GM12801 (cell line): ENCODE results near the gene INTS15.

Source experiments
- TF ChIP-seq, protein P1 (sequence below): IDR thresholded peaks from one replicate; pipeline ENCODE4 v1.5.1; 2011; ENCODE audit warnings: control low read depth; ENCODE audit not compliant: insufficient read length; ENCODE audit errors: extremely low read depth

INTS15 gene

DNA sequence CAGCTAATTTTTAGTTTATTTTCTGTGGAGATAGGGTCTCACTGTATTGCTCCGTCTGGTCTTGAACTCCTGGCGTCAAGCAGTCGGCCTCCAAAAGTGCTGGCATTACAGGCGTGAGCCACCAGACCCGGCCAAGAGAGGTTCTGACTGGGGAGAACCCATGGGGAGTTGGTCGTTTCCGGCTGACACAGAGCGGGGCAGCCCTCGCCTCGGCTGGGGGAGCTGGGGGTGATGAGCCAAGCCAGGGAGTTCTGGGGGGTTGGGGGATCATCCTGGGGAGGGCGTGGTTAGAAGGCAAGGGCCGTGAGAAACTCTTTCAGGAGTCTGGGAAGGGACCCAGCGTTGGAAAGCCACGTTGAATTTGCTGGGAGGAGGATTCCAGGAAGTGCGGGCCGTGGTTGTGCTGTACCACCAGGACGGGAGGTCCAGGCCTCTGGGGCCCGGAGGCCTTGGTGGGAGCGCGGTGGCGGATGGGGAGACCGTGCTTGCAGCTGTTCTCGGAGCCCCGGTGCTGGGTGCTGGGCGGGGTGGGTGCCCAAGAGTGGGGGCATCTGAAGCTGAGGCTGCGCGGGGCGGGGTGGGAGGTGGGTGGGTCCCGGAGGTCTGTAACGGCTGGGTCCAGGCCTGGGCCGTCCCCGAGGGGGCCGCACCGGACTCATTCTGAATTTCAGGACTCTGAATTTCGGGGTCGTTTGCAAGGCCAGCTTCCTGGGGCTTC lies 17.2 kb downstream of the INTS15 start:
- TF ChIP-seq, protein P1, sequence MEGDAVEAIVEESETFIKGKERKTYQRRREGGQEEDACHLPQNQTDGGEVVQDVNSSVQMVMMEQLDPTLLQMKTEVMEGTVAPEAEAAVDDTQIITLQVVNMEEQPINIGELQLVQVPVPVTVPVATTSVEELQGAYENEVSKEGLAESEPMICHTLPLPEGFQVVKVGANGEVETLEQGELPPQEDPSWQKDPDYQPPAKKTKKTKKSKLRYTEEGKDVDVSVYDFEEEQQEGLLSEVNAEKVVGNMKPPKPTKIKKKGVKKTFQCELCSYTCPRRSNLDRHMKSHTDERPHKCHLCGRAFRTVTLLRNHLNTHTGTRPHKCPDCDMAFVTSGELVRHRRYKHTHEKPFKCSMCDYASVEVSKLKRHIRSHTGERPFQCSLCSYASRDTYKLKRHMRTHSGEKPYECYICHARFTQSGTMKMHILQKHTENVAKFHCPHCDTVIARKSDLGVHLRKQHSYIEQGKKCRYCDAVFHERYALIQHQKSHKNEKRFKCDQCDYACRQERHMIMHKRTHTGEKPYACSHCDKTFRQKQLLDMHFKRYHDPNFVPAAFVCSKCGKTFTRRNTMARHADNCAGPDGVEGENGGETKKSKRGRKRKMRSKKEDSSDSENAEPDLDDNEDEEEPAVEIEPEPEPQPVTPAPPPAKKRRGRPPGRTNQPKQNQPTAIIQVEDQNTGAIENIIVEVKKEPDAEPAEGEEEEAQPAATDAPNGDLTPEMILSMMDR: no peak

DNA sequence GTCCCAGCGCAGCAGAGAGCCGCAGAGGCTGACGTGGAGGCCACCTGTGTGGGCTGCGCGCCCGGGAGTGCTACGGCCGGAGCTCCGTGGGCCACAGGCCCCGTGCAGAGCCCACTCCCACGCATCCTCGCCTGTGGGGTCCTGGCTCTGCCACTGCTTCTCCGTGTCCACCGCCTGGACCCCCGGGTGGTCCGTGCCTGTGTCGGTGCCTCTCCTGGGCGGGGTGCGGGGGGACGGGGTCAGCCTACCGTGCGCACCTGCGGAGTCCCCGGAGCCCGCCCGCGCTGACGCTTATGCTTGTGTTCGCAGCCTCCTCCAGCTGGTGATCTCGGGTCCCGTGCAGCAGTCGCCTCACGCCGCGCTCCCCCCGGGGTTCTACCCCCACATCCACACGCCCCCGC lies 17.8 kb downstream of the INTS15 start:
- TF ChIP-seq, protein P1: no peak

DNA sequence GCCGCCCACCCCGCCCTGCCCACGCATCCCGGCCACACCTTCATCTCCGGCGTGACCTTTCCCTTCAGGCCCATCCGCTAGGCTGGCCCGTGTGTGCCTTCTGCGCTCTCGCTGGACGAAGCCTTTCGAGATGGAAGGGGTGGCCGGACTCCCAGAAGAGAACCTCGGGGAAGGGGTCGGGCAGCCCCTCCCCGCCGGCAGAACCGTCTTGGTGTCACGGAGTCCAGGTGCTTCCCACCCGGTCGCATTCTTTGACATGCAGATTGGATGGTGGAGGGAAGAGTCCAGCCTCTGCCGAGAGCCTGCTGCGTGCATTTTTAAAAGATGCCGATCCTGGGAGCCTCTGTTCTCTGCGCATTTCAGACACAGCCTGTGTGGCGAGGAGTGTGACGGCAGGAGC lies 18.3 kb downstream of the INTS15 start:
- TF ChIP-seq, protein P1: no peak

- TF ChIP-seq, protein P1: no peak
These were observed 19.0 kb downstream of the INTS15 start for GRCh38 chr7:6608794-6609193.

DNA sequence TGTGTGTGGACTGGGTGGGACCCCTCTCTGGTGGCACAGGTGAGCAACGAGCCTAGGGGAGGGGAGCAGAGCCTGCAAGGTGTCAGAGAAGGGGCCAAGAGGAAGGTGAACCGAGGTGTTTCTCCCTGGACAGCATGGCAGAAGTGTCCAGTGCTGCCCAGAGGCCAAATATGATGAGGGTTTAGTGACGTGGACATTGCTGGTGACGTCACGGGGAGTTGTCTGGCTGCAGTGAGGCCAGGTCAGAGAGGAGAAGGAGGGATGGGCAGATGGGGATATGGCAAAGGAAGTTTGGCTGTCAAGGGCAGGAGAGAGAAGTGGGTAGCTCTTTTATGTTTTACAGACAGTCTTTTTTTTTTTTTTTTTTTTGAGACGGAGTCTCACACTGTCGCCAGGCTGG lies 23.0 kb downstream of the INTS15 start:
- TF ChIP-seq, protein P1: no peak

DNA sequence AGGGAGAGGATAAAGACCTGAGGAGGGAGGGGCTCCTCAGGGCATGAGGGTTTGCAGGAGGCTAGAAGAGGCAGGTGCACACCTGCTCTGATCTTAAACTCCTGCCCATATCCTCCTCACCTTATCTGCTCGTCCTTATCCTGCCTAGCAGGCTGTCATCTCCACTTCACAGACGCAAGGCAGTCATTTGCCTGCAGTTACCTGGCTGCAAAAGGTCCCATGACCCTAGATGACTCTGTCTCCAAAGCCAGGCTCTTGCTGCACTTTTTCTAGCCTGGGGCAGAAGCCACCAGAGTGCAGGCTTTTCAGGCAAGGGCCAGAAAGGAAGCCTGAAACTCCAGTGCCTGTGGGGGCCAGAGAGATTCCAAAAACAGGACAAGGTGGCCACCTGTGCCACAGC lies 23.9 kb downstream of the INTS15 start:
- TF ChIP-seq, protein P1: no peak

DNA sequence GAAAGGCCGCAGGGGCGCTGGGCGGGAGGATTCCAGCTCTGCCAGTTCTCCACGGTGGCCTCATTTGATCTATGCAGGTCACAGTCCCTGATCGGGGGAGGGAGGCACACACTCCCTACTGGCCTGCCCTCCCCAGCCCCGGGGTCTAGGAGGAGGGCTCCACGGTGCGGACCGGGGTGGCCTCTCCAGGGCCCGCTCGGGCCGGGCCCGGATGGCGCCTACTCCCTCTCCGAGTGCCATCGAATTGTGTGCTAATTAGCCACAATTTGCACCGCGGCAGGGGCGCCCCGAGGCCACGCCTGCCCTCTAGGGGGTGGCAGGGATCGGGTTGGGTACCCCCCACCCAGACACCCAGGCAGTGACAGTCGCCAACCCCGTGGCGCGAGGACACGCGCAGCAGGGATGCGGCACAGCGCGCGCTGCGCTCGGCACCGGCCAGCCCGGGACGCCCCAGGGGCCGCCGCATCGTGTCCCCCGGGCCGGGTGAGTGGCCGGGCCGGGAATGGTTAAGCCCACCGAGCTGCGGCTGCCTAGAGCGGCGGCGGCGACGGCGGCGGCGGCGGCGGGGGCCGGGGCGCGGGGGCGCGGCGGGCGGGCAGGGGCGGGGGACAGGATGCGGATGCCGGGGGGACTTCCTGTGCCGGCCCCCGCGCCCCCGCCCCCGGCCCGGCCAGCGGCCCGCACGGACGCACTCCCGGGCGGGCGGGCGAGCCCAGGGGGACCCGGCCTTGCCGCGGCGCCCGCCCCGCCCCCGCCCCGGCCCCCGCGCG lies 25.3 kb downstream of the INTS15 start, which contains the start of gene ZNF853:
TSS of gene ZNF853 (plus strand) at position 658 of the 770 bp plus-strand sequence. CDS start 565 bp downstream, outside the sequence.
- TF ChIP-seq, protein P1: no peak
